GM18502 (cell line): Measurements from ENCODE around the gene TREX2.
"Not testable (repeated sequence)": the region's sequence is repeated elsewhere in the genome, so short reads cannot be mapped to it uniquely, and the experiment has no call there.

ENCODE experiments used
- ATAC-seq: cut with Tn5 transposase; IDR thresholded peaks from one replicate; pipeline ENCODE4 v1.9.1; 2021; ENCODE audit warnings: mild to moderate bottlenecking; ENCODE audit not compliant: unreplicated experiment, poor library complexity

Gene TREX2

GRCh38 chrX:153411255-153411987, 34.4 kb downstream of the TREX2 start, which contains the start of gene ZFP92:
ZFP92 (plus strand) TSS chrX:153411472; CDS start chrX:153418323, 6,851 bp downstream.
- peak; percentile 51 for ATAC-seq

- ATAC-seq, result no peak
Measured at GRCh38 chrX:153410888-153411254, 35.0 kb downstream of the TREX2 start.

GRCh38 chrX:153410373-153410772, 35.5 kb downstream of the TREX2 start:
- ATAC-seq, result no peak

GRCh38 chrX:153409414-153410101, 36.3 kb downstream of the TREX2 start:
- ATAC-seq, result no peak

- ATAC-seq, result no peak
Measured at GRCh38 chrX:153408871-153409351, 36.9 kb downstream of the TREX2 start.

- ATAC-seq, result no peak
Measured at GRCh38 chrX:153408221-153408721, 37.6 kb downstream of the TREX2 start.

GRCh38 chrX:153407736-153408135, 38.1 kb downstream of the TREX2 start:
- ATAC-seq, result no peak

- no peak for ATAC-seq
Measured at GRCh38 chrX:153406903-153407302, 39.0 kb downstream of the TREX2 start.

- ATAC-seq, result no peak
Measured at GRCh38 chrX:153406011-153406410, 39.8 kb downstream of the TREX2 start.

GRCh38 chrX:153405426-153405825, 40.4 kb downstream of the TREX2 start:
- no peak for ATAC-seq

GRCh38 chrX:153404333-153404732, 41.5 kb downstream of the TREX2 start:
- not testable (repeated sequence) for ATAC-seq

GRCh38 chrX:153401133-153401764, 44.6 kb downstream of the TREX2 start, which contains the start of gene PNMA6E:
PNMA6E (minus strand) TSS chrX:153401350; CDS start chrX:153398849, 2,501 bp downstream.
- ATAC-seq, result no peak

GRCh38 chrX:153400146-153401132, 45.4 kb downstream of the TREX2 start:
- ATAC-seq, result no peak

GRCh38 chrX:153398275-153398960, 47.4 kb downstream of the TREX2 start:
- ATAC-seq, result no peak

GRCh38 chrX:153397256-153397960, 48.4 kb downstream of the TREX2 start:
- no peak for ATAC-seq

- ATAC-seq, result no peak
Measured at GRCh38 chrX:153396320-153397195, 49.3 kb downstream of the TREX2 start.

GRCh38 chrX:153395613-153396319, 50.1 kb downstream of the TREX2 start:
- ATAC-seq, result no peak
